HG03025 (cell line): ENCODE data around the gene SERGEF.
"Not testable (repeated sequence)": the region's sequence is repeated elsewhere in the genome, so short reads cannot be mapped to it uniquely, and the experiment has no call there.

ENCODE experiments used
- ATAC-seq: cut with Tn5 transposase; IDR thresholded peaks from one replicate; pipeline ENCODE4 v1.9.1; 2021; ENCODE audit warnings: mild to moderate bottlenecking, moderate library complexity; ENCODE audit not compliant: unreplicated experiment, low FRiP score

The SERGEF gene

DNA sequence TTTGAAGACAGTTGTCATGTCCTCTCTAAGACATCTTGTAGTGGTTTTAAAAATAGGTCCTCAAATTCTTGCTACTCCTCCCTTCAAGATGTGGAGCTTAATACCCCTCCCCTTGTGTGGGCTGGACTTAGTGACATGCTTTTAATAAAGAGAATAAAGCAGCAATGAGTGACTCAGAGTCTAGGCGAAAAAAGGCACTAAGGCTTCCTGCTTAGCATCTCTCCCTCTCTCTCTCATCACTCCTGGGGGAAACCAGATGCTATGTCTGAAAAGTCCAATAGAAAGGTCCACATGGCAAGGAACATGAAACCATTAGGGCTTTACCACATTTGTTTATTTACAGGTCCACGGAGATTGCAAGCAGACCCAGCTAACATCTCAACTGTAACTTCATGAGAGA lies 11.7 kb downstream of the SERGEF start:
- no peak for ATAC-seq

DNA sequence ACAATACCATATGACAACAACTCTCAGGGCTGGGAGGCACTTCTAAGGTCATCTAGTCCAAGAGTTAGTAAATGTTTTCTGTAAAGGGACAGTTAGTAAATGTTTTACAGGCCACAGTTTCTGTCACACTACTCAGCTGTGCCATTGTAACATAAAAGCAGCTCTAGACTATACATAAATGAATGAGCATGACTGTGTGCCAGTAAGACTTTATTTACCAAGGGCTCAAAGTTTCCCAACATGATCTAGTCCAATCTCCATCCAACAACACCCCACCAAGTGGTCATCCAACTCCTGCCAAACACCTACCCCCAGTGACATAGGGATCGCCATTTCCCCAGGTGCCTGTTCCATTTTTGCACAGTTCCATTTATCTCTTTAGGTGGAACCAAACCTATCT lies 12.1 kb downstream of the SERGEF start:
- ATAC-seq: no peak

DNA sequence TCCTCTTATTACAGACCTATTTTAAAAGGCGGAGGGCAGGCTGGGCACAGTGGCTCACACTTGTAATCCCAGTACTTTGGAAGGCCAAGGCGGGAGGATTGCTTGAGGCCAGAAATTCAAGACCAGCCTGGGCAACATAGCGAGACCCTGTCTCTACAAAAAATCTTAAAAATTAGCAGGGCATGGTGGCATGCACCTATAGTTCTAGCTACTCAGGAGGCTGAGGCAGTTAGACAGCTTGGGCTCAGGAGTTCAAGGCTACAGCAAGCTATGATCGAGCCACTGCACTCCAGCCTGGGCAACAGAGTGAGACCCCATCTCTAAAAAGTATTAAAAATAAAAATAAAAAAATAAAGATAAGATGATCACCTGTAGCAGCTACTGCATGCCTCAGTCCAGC lies 12.7 kb downstream of the SERGEF start:
- not testable (repeated sequence) for ATAC-seq

DNA sequence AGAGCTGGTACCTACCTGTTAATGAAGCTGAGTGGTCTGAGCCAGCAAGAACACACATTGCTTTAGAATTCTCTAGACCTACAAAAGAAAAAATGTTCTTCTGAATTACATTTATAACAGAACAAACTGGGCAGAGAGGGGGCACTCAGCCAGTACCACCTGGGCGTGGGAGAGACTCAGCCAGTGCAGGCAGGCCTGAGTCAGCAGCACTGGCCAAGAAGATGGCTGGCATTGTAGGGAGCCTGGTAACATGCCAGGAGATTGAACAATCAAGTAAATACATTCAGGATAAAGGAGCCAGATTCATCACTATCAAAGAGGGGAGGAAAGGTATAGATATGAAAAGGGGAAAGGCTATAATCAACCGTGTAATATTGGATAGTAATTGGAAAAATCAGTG lies 19.9 kb downstream of the SERGEF start:
- no peak for ATAC-seq

DNA sequence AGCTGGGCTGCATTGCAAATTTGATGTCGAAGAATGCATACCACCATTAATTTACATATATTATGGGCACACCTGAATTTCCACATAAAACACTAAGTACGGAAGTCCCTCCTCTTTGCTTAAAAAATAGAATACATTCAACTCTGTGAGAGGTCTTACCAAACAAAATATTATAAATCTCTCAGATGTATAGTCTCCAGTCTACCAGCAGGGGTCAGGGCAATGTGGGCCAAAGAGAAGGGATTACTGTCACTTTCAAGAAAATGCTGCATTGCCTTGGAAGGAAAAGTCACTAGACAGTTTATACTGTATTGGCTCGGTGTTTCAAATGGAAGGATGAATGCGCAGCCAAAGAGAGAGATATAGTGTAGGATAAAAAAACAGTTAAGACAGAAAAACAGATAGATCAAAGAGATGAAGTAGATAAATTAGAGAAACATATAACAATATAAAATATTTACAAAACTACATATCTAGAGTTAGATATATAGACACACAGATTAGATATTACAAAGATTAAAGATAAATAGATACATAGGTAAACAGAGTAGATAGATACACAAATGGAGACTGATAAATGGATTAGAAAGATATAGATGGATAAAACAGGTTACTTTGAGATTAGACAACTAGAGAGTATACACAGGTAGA lies 20.9 kb downstream of the SERGEF start:
- peak; percentile 69 for ATAC-seq

DNA sequence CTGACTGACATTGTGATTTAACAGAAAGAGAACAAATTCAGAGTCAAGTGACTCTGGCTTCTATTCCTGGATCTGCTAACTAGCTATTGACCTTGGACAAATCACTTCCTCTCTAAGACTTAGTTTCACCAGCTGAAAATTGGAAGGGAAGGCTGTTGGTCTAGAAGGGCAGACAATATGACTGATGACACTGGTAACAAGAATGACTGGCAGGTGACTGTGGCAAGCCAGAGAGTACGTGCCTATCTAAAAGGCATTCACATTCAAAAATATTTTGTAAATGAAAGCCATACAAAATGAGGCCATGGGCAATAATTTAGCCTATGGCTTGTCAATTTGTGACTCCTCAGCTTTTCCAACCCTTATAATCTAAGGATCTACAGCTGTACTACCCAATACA lies 23.5 kb downstream of the SERGEF start:
- ATAC-seq: no peak

DNA sequence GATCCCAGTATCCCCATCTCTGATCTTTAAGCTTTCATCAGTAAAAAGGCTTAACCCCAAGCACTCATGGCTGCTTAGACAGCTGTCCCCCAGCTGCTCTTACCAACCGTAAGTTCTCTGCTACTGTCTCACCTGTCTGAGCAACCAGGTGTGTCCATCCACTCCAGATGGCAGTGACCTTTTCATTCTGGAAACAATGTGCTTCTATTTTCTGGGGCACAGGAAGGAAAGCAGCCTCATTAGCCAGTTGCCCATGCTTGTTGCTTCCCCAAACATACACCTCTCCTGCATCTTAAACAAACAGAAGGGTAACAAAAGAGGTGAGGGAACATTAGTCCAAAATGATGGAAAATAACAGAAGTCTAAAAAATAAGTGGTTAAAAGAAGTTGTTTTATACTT lies 24.4 kb downstream of the SERGEF start:
- ATAC-seq: no peak

DNA sequence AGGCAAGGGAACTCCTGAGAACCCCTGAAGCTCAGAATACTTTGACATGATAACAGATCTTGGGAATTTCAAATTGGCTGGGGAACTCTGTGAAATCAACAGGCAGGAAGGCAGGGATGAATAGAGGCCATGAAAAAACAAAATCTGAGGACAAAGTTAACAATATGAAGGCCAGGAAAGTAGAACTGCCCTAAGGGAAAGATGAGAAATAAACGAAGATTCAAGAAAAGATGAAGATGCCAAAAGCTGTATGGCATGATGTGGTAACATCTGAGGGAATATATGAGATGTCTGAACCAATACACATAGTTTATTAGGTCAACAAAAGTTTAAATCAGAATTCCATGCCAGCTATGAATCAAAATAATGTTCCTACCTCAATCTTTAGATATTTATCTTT lies 25.0 kb downstream of the SERGEF start:
- no peak for ATAC-seq

DNA sequence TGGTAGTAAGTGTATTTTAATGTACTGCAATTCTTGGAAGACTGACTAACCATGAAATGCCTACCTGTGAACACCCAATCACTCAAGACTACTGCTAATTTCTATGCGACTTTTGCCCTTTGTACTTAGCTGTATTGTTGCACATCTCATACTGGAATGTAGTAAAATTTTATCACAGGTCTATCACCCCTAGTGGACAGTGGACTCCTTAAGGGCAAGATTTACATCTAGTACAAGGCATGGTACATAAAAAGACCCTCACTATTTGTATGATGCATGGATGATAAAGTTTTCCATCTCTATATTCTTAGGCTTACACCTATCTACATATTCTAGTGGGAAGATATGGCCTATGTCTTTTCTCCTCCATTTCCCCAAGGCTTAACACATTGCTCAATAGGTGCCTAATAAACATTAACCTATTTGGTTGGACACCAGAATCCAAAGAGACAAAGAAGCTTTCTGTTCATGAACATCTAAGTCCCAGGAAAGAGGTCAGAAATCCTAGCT lies 26.1 kb downstream of the SERGEF start:
- no peak for ATAC-seq

DNA sequence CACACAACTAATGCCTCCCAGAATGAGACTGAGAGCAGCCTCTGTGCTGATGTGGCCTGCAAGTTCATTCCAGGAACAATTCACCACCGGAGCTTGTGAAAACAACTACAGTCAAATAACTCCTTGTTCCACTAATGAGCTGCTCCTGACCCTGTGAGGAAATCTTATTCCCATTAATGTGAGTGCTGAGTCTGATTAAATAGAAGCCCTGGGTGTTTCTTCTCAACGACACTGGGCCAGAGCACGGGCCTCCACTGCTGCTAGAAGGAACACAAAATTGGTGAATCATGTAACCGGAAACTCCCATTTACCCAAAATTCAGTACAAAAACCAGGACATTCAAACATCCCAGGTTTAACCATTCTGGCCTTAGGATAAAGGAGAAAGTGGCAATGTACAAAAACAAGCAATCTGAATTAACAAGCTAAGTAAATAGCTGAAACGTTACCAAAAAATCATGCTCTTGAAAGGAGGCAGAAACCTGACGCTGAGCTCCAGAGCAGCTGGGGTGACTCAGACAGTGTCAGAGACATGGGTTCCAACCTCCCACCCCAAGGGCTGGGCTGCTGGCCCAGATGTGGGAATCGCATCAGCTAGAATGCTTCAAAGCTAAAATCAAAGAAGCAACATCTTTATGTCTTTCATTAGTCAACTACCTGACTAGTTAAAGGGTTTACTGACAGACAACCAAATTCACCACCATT lies 26.7 kb downstream of the SERGEF start:
- ATAC-seq: no peak

DNA sequence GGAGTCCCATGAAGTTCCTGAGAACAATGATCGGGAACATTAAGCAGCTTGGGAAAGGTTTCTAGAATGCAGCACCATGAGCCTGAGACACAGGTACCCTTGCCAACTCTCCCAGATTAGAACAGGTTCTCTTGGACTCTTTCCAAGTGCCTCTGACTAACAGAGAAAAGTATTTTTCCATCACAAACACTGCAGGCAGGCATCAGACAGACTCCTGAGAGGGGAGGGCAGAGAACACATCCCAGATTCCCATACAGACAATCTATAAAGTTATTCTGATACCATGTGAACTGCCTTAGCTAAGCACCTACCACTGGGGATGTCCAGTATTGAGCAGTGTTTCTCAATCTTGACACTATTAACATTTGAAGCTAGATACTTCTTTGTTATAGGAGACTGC lies 27.3 kb downstream of the SERGEF start:
- ATAC-seq: no peak

DNA sequence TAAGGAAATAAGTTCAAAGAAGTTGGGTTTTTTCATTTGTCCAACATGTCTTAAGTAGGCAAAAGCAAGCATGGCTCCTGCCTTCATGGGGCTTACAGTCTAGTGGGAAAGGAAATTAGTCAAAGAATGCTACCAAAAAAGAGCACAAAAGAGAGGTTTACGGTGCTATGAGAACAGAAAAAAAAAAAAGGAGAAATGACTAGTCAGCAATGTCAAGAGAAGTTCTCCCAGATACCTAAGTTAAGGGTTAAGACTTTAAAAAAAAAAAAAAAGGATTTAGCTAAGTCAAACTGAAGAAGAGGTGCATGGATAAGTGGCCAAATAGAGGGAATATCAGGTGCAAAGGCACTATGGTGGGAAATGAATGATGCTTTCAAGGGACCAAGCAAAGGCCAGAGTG lies 29.3 kb downstream of the SERGEF start:
- no peak for ATAC-seq

DNA sequence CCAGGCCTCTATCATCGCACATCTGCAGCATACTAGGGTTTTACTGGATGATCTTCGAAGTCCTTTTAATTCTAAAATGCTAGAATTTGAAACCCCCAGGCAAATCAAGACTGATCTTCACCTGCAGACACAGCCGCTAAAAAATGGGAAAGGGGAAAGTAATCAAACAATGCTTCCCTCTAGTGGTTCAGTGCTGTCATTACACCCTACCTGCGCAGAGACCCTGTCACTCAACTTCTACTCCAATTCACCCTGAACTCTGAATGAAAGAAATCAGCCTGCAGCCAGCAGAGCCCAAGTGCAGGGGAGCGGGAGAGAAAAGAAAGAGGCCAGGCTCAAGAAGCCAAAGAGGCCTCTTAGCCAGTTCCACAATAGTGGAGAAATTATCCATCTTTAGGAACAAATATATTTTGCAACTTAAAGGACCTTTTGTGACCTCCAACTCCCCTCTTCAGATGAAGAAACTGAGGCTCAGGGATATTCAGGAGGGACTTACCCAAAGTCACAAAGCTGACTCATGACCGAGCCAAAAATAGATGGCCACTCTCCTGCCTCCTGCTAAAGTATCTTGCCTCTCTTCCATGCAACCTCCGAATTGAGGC lies 33.0 kb downstream of the SERGEF start:
- no peak for ATAC-seq

DNA sequence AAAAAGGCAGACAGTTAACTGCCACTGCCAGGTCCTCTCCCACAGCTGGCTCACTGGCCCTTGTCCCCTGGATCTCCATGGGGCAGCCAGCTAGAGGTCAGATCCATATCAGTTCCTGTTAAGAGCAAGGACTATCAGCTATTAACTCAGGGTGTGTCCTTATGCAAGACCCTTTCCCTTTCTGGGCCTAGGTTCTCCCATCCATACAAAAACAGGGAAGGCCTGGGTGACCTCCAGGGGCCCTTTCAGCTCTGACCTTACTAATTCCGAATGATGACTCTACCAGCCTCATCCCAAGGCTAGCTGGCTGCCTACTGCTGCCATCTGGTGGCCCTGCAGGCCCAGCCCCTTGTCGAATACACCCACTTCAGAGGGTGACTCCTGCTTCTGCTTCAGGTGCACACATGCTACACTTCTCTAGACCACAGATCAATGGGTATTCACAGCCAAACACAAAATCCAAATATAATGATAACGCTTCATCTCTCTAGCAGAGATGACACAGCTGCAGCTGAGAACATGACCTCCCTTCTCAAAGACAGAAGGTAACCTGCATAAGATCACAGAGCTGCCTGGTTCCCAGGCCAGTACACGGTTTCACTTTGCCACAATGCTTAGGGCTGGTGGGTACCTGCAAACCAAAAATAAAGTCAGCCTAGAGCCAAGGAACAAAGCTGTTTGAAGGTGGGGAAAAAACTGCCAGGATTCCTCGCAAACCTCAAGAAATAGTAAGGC lies 34.1 kb downstream of the SERGEF start:
- ATAC-seq: no peak

DNA sequence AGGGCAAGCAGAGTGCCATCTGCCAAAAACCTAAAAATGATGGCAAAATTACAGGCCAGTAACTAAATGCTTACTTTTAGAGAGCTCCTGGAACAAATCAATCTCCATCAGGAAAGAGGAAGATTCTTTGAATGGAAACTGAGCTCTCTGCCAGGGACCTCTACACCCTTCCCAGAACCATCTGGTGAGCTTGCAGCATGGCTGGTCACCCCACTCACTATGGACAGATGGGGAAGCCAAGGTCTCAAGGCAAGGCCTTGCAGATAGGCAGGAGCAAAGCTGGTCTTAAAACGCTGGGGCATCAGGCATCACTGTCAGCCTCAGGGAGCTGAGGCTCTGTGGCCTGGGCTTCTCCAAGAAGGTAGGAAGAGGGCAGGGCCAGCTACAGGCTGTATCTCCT lies 36.2 kb downstream of the SERGEF start:
- no peak for ATAC-seq

DNA sequence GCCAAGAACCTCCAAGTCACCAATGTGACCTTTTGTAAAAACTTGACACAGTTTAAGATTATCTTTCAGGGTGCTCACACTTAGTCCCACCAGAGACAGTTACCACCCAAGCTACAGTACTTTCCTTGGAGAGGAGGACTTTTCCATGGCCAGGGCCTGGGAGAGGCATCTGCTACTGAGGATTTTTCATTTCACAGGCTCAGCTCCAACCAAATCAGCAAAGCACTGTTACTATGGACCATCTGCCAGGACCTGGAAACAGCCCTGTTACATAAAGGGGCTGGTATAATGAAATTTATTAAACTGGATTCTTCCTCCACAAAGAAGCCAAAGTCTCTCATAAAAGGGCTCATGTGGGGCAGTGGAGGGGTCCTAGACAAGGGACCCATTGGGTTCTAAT lies 38.6 kb downstream of the SERGEF start:
- no peak for ATAC-seq

DNA sequence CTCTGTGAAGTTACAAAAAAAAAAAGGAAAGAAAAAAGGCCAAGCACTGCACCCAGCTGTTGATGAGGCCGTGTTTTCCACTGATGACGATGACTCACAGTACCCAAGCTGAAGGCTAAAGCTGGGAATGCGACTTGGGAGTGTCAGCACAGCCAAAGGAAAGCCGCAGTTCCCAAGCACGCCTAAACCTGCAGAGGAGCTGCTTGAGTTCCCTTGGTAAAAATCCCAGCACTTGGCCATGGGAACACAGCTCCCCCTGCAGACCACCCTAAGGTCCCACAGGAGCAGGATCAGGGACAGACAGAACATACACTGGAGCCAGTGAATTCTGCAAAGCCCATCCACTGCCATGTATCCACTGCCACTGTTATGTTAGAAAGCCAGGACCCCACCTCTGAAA lies 39.9 kb downstream of the SERGEF start:
- no peak for ATAC-seq

DNA sequence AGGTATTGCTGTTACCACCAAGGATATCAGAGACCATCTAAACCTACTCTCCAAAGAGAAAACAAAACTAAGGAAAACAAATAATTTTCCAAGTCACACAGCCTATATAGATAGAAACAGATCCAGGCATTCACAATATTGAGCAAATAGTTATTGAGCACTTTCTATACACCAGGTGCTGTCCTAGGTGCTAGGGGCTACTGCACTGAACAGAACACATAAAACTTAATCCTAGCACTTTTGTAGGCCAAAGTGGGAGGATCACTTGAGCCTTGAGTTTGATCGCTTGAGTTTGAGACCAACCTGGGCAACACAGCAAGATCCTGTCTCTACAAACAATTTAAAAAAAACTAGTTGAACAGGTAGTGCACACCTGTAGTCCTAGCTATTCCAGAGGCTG lies 44.6 kb downstream of the SERGEF start:
- no peak for ATAC-seq

DNA sequence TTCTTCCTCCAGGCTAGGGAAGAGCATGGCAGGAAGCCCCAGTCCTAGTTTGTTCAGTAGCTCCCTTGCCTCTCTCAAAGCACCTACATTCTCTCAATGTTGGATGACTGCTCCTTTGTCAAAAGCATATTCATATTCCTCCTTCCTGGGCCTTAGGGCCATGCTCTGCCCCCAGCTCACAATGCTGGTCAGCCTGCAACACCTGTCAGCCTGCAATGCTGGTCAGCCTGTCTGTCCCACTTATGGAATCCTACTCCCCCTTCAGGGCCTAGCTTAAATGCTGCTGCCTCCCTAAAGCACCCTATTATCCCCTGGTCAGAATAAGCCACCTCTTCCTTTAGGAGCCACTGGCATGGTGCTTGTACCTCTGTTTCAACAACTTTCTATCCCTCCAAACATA lies 45.2 kb downstream of the SERGEF start:
- no peak for ATAC-seq

DNA sequence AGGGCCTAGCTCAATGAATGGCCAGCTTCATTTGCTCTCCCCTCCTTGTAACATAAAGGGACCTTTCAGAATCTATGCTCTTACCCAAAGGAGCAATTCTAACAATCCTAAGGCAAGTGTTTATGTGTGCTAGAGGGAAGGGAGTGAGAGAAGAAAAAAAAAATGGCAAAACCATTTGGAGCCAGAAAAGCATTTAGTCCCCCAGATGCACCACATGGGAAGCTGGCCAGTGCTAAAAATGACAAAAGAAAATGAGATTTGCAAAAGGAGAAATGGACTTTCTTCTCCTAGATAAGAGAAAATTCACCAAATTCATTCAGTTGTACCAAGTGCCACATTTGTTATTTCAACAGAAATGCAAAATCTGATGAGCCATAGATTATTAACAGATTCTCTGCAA lies 52.8 kb downstream of the SERGEF start:
- ATAC-seq: no peak

DNA sequence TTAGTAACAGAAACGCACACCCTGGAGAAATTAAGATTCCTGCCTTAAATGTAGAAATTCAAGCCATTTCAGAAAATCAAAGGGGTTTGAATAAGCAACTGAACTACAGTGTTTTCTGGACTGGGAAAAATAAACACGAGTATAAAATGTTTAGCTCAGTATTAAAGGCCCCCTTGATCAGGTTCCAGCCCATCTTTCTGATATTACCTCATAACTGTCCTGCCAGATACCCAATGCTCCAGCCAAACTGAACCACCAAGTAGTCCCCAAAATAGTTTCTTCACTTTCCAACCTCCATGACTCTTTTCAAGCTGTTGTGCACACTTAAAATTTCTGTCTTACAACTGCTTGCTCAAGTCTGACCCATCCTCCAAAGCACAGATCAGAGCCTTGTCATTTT lies 54.4 kb downstream of the SERGEF start:
- no peak for ATAC-seq
